CD4-positive, alpha-beta T cell (primary cell): Measurements from ENCODE around the gene RAB14. TPM values are rescaled to one million over a fixed set of nuclear protein-coding genes. Genes with fewer than 3 reads are reported as not detected.

ENCODE experiments used
- ATAC-seq: fragments of 200-7000 bp; cut with Tn5 transposase; one replicate; pipeline ENCODE4 v1.10.0; 2022; ENCODE audit warnings: mild to moderate bottlenecking; ENCODE audit not compliant: poor library complexity
- CTCF ChIA-PET: fragments of 350-600 bp; sonication (Branson Sonifier 250); formaldehyde crosslinking; loops from one replicate; lab custom pipeline; 2021; ENCODE audit warnings: antibody characterized with exemption, inconsistent platforms; lab: Charles Lee
- POLR2A ChIA-PET: fragments of 350-600 bp; sonication (Branson Sonifier 250); formaldehyde crosslinking; loops from one replicate; lab custom pipeline; 2021; ENCODE audit warnings: antibody characterized with exemption, inconsistent platforms; lab: Charles Lee
- DNase-seq, 14 experiments: peaks; one replicate each; pipeline ENCODE4 v3.0.0-alpha.2; 2013 to 2020; ENCODE audit warnings: mixed read lengths in 2 of 14
- H3K27ac ChIP-seq, 2 donors: one replicate each; pipeline versions ENCODE4 v1.5.1 to v1.7.0; 2013; ENCODE audit warnings: low read length in 2 of 2, low read depth in 1 of 2, mild to moderate bottlenecking in 1 of 2
- H3K27me3 ChIP-seq, 2 experiments: 1 replicate in 1 of 2; 2 replicates in 1 of 2; pipeline versions ENCODE4 v1.6.1 to v1.7.0; 2013; ENCODE audit warnings: low read length in 2 of 2, control low read depth in 1 of 2, mild to moderate bottlenecking in 1 of 2, moderate library complexity in 1 of 2; ENCODE audit not compliant: insufficient read depth in 2 of 2, control insufficient read depth in 1 of 2
- H3K36me3 ChIP-seq: one replicate; pipeline ENCODE4 v1.6.1; 2013; ENCODE audit warnings: low read length, control low read depth; ENCODE audit not compliant: insufficient read depth
- H3K4me1 ChIP-seq: one replicate; pipeline ENCODE4 v1.6.1; 2013; ENCODE audit warnings: low read length, control low read depth; ENCODE audit not compliant: insufficient read depth
- H3K4me3 ChIP-seq: one replicate; pipeline ENCODE4 v1.5.1; 2013; ENCODE audit warnings: mild to moderate bottlenecking, low read length, moderate library complexity
- H3K9me3 ChIP-seq, 2 experiments: 1 replicate in 1 of 2; 2 replicates in 1 of 2; pipeline versions ENCODE4 v1.6.1 to v1.7.0; 2013; ENCODE audit warnings: low read length in 2 of 2, mild to moderate bottlenecking in 2 of 2, control low read depth in 1 of 2, moderate library complexity in 1 of 2; ENCODE audit not compliant: control insufficient read depth in 1 of 2, insufficient read depth in 1 of 2
- H3K27ac Mint-ChIP-seq: one replicate; pipeline ENCODE4 v1.8.0; 2020; ENCODE audit warnings: mixed read lengths
- H3K27me3 Mint-ChIP-seq: one replicate; pipeline ENCODE4 v1.8.0; 2021; ENCODE audit warnings: mixed read lengths
- H3K36me3 Mint-ChIP-seq: one replicate; pipeline ENCODE4 v1.8.0; 2021; ENCODE audit warnings: low read depth, mixed read lengths
- H3K4me1 Mint-ChIP-seq: one replicate; pipeline ENCODE4 v1.8.0; 2021; ENCODE audit warnings: low read depth, mixed read lengths
- H3K4me3 Mint-ChIP-seq: one replicate; pipeline ENCODE4 v1.8.0; 2020; ENCODE audit warnings: mild to moderate bottlenecking, mixed read lengths
- H3K9me3 Mint-ChIP-seq: one replicate; pipeline ENCODE4 v1.8.0; 2020; ENCODE audit warnings: mixed read lengths
- intact Hi-C, 2 experiments: fragments of 100-400 bp; cut with DNase I in 1 of 2; cut with micrococcal nuclease in 1 of 2; formaldehyde crosslinking; loops; one replicate each; pipeline versions ENCODE4 v1.15.1 to v1.9.0; 2023 to 2025; cut with DNase I, micrococcal nuclease
- total RNA-seq, 174 experiments: library from RNA in 2 of 174; stranded (reverse) in 2 of 174; gene quantifications; one replicate each; pipeline ENCODE4 v1.2.3 and lab custom pipeline; 2021 to 2026
- TF ChIP-seq, protein P1 (sequence below): fragments of 200-600 bp; IDR thresholded peaks from one replicate; pipeline ENCODE4 v1.8.0; 2022; ENCODE audit warnings: antibody characterized with exemption, mild to moderate bottlenecking

Gene RAB14
- total RNA-seq, 2 experiments from 2014 or later = 57.4 to 58.2 TPM

DNA sequence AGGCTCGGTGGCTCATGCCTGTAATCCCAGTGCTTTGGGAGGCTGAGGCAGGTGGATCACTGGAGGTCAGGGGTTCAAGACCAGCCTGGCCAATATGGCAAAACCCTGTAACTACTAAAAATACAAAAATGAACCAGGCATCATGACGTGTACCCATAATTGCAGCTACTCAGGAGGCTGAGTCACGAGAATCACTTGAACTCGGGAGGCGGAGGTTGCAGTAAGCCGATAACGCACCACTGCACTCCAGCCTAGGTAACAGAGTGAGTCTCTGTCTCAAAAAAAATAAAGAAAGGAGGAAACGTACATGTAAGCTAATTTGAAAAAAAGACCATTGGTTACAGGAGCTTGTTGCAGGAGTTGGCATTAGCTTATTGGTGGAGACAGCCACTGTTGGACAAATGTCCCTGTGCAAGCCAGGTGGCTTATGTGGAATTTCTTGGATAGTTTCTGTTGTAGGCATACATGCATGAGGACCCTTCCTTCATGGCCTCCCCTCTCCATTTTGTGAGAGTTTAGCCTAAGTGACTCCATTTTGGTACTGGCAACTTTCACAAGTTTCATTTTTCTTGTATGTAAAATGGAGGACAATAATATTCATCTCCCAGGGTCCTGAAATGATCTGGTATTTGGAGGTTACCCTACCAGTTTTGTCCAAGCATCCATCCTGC lies 16.8 kb upstream of the RAB14 start:
- intact Hi-C loops = no loop called here
- Mint-ChIP-seq H3K4me1 (no peaks in the 10 kb centered on the region), H3K9me3 (no peaks in the 10 kb centered on the region), H3K27ac (no peak overlapping the region), H3K36me3 (no peaks in the 10 kb centered on the region), H3K4me3 (no peak overlapping the region), H3K27me3 (no peaks in the 10 kb centered on the region)
- CTCF ChIA-PET = no interaction called here
- Histone ChIP-seq H3K4me1 (no peaks in the 10 kb centered on the region), H3K27ac (no peak overlapping the region), H3K27me3 (no peaks in the 10 kb centered on the region), H3K36me3 (no peaks in the 10 kb centered on the region), H3K9me3 (no peaks in the 10 kb centered on the region), H3K4me3 (no peak overlapping the region)
- DNase-seq (no peak), ATAC-seq (no peak)
- POLR2A ChIA-PET = no interaction called here
- TF ChIP-seq, protein P1, sequence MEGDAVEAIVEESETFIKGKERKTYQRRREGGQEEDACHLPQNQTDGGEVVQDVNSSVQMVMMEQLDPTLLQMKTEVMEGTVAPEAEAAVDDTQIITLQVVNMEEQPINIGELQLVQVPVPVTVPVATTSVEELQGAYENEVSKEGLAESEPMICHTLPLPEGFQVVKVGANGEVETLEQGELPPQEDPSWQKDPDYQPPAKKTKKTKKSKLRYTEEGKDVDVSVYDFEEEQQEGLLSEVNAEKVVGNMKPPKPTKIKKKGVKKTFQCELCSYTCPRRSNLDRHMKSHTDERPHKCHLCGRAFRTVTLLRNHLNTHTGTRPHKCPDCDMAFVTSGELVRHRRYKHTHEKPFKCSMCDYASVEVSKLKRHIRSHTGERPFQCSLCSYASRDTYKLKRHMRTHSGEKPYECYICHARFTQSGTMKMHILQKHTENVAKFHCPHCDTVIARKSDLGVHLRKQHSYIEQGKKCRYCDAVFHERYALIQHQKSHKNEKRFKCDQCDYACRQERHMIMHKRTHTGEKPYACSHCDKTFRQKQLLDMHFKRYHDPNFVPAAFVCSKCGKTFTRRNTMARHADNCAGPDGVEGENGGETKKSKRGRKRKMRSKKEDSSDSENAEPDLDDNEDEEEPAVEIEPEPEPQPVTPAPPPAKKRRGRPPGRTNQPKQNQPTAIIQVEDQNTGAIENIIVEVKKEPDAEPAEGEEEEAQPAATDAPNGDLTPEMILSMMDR = no peak

DNA sequence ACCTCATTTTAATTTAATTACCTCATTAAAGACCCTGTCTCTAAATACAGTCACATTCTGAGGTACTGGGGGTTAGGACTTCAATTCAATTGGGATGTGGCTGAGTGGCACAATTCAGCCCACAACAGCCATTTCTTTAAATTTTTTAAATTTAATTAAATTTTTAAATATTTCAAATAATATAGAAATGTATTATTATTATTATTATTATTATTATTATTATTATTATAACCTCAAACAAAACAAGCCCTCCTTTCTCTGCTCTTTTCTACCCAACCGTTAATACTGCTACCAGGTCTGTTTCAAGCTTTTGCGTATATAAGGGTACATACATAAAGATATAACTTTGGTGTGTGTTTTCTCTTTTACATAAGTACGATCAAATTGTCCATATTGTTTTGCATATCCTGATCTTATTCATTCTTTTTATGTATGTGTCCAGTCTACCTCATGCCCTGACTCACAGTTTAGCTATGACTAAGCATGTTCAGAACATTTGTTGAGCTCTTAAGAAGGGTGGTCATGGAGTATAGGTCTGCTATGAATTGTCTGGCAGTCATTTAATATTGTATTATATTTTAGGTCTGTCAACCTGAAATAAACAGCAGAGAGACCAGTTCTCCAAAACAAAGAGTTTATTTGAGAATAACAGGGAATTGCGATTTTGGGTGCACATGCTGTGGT lies 16.1 kb upstream of the RAB14 start:
- no peak overlapping the region for H3K4me3 Mint-ChIP-seq
- Histone ChIP-seq H3K9me3 (no peaks in the 10 kb centered on the region), H3K4me3 (no peak overlapping the region), H3K27me3 (no peaks in the 10 kb centered on the region), H3K4me1 (peaks cover 5% of the 10 kb centered on the region), H3K36me3 (no peaks in the 10 kb centered on the region), H3K27ac (no peak overlapping the region)
- no peaks in the 10 kb centered on the region for H3K36me3 Mint-ChIP-seq
- intact Hi-C loops = no loop called here
- no peak for ATAC-seq
- ChIA-PET POLR2A (no interaction called here), CTCF (no interaction called here)
- no peaks in the 10 kb centered on the region for H3K9me3 Mint-ChIP-seq
- TF ChIP-seq, protein P1 = no peak
- no peak overlapping the region for H3K27ac Mint-ChIP-seq
- no peak for DNase-seq
- H3K27me3 Mint-ChIP-seq = no peaks in the 10 kb centered on the region
- peaks cover 5% of the 10 kb centered on the region for H3K4me1 Mint-ChIP-seq

DNA sequence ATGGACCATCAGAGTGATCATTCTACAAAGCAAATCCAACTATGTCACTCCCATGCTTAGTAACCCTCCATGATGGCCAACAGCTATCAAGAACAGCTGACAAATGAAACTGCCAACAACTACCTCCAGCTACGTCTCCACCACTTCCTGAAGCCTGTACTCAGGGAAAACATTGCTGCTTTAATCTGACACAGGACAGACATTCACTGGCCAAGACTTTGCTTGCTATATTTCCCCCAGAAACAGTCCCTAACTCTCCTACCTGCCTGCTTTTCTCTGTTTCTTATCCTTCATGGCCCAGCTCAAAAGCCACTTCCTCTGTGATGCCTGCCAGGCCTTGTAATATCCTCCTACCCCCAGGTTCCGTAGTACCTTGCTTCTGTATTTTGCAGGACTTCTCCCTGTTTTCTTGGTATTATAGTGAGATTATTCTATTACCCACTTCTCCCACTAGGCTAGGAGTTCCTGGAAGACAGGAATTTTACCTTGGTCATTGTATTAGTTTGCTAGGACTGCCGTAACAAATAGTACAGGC lies 14.7 kb upstream of the RAB14 start:
- H3K36me3 Mint-ChIP-seq = no peaks in the 10 kb centered on the region
- Histone ChIP-seq H3K4me3 (no peak overlapping the region), H3K4me1 (peaks cover 5% of the 10 kb centered on the region), H3K9me3 (no peaks in the 10 kb centered on the region), H3K36me3 (no peaks in the 10 kb centered on the region), H3K27me3 (no peaks in the 10 kb centered on the region), H3K27ac (no peak overlapping the region)
- DNase-seq = no peak
- H3K4me3 Mint-ChIP-seq = no peak overlapping the region
- H3K27ac Mint-ChIP-seq = no peak overlapping the region
- no peaks in the 10 kb centered on the region for H3K9me3 Mint-ChIP-seq
- peaks cover 5% of the 10 kb centered on the region for H3K4me1 Mint-ChIP-seq
- no peaks in the 10 kb centered on the region for H3K27me3 Mint-ChIP-seq
- intact Hi-C loops = no loop called here
- ATAC-seq = no peak
- TF ChIP-seq, protein P1 = no peak
- ChIA-PET POLR2A (interaction anchor here (1.4 kb wide), 1 partner anchor 14 kb away, joined by 4 read pairs; the partner anchor contains the start of gene RAB14), CTCF (interaction anchor here (0.6 to 2.8 kb wide), 2 partner anchors 8 to 104 kb away, joined by 3 to 7 read pairs; no protein-coding TSS in a partner anchor)
